ENCODE results near the gene CACFD1. TPM values are rescaled to one million over a fixed set of nuclear protein-coding genes. Genes with fewer than 3 reads are reported as not detected.

Gene CACFD1
- total RNA-seq, 2 experiments from 2014 or later = 1.3 to 1.4 TPM

- ATAC-seq (no peak), DNase-seq (no peak)
- no peak overlapping the region for H3K27ac Mint-ChIP-seq
- ChIA-PET CTCF (no interaction called here), POLR2A (interaction anchor here (2.6 kb wide), 1 partner anchor 10 kb away, joined by 9 read pairs; the partner anchor contains the start of gene CACFD1)
- H3K4me1 Mint-ChIP-seq (ENCODE audit: low read depth) = no peaks in the 10 kb centered on the region
- H3K4me3 Mint-ChIP-seq = no peak overlapping the region
- intact Hi-C loops (cut with micrococcal nuclease) = no loop called here
- H3K36me3 Mint-ChIP-seq (ENCODE audit: low read depth) = peaks cover 2% of the 10 kb centered on the region
- no peaks in the 10 kb centered on the region for H3K9me3 Mint-ChIP-seq
- H3K27me3 Mint-ChIP-seq = no peaks in the 10 kb centered on the region
- TF ChIP-seq CTCF (IDR thresholded peaks at IDR 0.05) = no peak
Measured at GRCh38 chr9:133470427-133470924, 10.7 kb downstream of the CACFD1 start.

DNA sequence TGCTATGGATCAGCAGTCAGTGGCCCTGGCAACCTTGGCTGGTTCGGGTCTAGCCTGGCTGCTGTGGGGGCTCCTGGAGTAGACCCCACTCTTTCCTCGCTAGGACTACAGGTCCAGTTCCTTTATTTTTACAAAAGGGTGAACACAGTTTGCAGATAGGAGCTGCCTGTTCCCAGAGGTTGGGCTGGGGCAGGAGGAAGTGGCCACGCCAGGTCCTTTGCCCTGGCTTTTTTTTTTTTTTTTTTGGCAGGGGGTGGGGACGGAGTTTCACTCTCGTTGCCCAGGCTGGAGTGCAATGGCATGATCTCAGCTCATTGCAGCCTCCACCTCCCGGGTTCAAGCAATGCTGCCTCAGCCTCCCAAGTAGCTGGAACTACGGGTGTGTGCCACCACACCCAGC, 11.2 kb downstream of the CACFD1 start:
- peaks cover 2% of the 10 kb centered on the region for H3K36me3 Mint-ChIP-seq (ENCODE audit: low read depth)
- H3K27me3 Mint-ChIP-seq = no peaks in the 10 kb centered on the region
- CTCF ChIA-PET = no interaction called here
- TF ChIP-seq CTCF (IDR thresholded peaks at IDR 0.05) = no peak
- no peak for DNase-seq
- no peaks in the 10 kb centered on the region for H3K4me1 Mint-ChIP-seq (ENCODE audit: low read depth)
- no peak for ATAC-seq
- no peak overlapping the region for H3K4me3 Mint-ChIP-seq
- POLR2A ChIA-PET = interaction anchor here (2.6 kb wide), 1 partner anchor 10 kb away, joined by 9 read pairs; the partner anchor contains the start of gene CACFD1
- H3K9me3 Mint-ChIP-seq = no peaks in the 10 kb centered on the region
- no peak overlapping the region for H3K27ac Mint-ChIP-seq
- intact Hi-C loops (cut with micrococcal nuclease) = no loop called here

DNA sequence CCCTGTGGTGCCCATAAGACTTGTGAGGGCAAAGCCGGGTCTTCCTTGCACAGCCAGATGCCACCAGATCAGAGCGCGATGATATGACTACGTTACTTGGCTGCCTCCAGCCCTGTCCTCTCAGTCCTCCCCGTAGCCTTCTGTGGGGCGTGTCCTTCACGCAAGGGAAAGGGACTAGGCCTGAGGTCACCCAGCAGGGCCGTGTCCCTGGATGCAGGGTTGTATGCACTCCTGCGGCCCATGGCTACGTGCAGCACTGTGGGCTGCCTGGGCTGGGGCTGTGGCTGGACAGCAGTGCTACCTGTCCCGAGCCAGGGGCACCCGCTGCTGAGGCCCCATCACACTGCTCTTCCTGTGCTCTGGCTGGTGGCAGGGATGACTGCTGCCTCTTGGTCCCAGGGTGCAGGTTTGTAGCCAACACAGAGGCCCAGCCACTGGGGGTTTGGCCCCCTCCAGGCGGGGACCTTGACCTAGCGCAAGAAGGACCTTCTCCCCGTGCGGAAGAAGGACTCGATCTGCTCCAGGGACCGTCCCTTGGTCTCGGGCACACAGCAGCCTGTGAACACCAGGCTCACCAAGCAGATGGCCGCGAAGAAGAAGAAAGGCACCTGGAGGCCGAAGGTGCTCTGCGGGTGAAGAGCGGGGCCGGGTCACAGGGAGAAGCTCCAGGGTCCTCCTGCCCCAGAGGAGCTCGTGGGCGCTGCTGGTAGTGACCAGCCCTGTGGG, 11.9 kb downstream of the CACFD1 start:
- DNase-seq (no peak), ATAC-seq (no peak)
- no peak overlapping the region for H3K27ac Mint-ChIP-seq
- no peaks in the 10 kb centered on the region for H3K9me3 Mint-ChIP-seq
- no peaks in the 10 kb centered on the region for H3K4me1 Mint-ChIP-seq (ENCODE audit: low read depth)
- CTCF ChIA-PET = no interaction called here
- no peak overlapping the region for H3K4me3 Mint-ChIP-seq
- H3K36me3 Mint-ChIP-seq (ENCODE audit: low read depth) = peaks cover 2% of the 10 kb centered on the region
- no peaks in the 10 kb centered on the region for H3K27me3 Mint-ChIP-seq
- TF ChIP-seq CTCF (IDR thresholded peaks at IDR 0.05) = no peak
- POLR2A ChIA-PET = no interaction called here
- intact Hi-C loops (cut with micrococcal nuclease) = no loop called here

DNA sequence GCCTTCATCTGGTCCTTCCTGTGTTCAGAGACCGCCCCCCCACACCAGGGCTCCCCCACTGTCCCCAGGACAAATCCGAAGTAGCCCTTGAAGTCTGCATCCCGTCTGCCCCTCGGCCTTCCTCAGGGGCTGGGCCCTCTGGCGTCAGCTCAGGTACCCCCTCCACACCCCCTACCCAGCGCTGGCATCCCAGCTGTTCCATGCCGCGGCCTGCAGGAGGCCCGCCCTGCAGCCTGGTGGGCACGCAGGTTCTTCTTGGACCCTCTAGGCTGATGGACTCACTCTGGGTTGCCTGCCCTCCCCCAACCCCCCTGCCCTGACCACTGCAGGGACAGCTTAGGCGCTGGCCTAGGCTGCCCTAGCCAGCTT, 12.5 kb downstream of the CACFD1 start:
- no peaks in the 10 kb centered on the region for H3K27me3 Mint-ChIP-seq
- no peak overlapping the region for H3K4me3 Mint-ChIP-seq
- intact Hi-C loops (cut with micrococcal nuclease) = no loop called here
- no peaks in the 10 kb centered on the region for H3K9me3 Mint-ChIP-seq
- no peak overlapping the region for H3K27ac Mint-ChIP-seq
- TF ChIP-seq CTCF (IDR thresholded peaks at IDR 0.05) = no peak
- H3K36me3 Mint-ChIP-seq (ENCODE audit: low read depth) = peaks cover 2% of the 10 kb centered on the region
- H3K4me1 Mint-ChIP-seq (ENCODE audit: low read depth) = no peaks in the 10 kb centered on the region
- ChIA-PET CTCF (no interaction called here), POLR2A (no interaction called here)
- DNase-seq (no peak), ATAC-seq (no peak)

- intact Hi-C loops (cut with micrococcal nuclease) = no loop called here
- no peak for TF ChIP-seq CTCF (IDR thresholded peaks at IDR 0.05)
- peaks cover 2% of the 10 kb centered on the region for H3K36me3 Mint-ChIP-seq (ENCODE audit: low read depth)
- no peaks in the 10 kb centered on the region for H3K4me1 Mint-ChIP-seq (ENCODE audit: low read depth)
- DNase-seq (no peak), ATAC-seq (no peak)
- no peaks in the 10 kb centered on the region for H3K27me3 Mint-ChIP-seq
- H3K4me3 Mint-ChIP-seq = no peak overlapping the region
- H3K9me3 Mint-ChIP-seq = no peaks in the 10 kb centered on the region
- no peak overlapping the region for H3K27ac Mint-ChIP-seq
- POLR2A ChIA-PET = no interaction called here
- CTCF ChIA-PET = no interaction called here
Measured at GRCh38 chr9:133472753-133473378, 13.1 kb downstream of the CACFD1 start.

All from activated CD8-positive, alpha-beta T cell treated with anti-CD3 and anti-CD28 coated beads for 36 hours (primary cell).